ENCODE results near the gene TPCN1.

GRCh38 chr12:113302886-113303640, 81.8 kb downstream of the TPCN1 start:
- TF ChIP-seq CTCF (IDR thresholded peaks at IDR 0.05; ENCODE audit: insufficient read depth, low read depth, low read length) (no peak), EZH2 (IDR thresholded peaks at IDR 0.05; ENCODE audit: insufficient read depth, low read length) (no peak)
